ENCODE measurements around the gene SUGCT.

- no peak for TF ChIP-seq CTCF (IDR thresholded peaks at IDR 0.05)
- no peak for TF ChIP-seq POLR2A (IDR thresholded peaks at IDR 0.05)
Measured at GRCh38 chr7:40436710-40437109, 301.9 kb downstream of the SUGCT start.
